ENCODE results near the gene HSPBP1. TPM values are rescaled to one million over a fixed set of nuclear protein-coding genes. Genes with fewer than 3 reads are reported as not detected.

HSPBP1 gene
- 30.4 and 37.2 TPM in 2 replicates for total RNA-seq

GRCh38 chr19:55279770-55280643 is at the start of gene HSPBP1:
Gene HSPBP1, minus strand, starts transcription at chr19:55280110. Its CDS starts 502 bp downstream, at chr19:55279608.

GRCh38 chr19:55325172-55325571 is 45.3 kb upstream of the HSPBP1 start, which contains the start of gene TMEM150B:
Gene TMEM150B, minus strand, starts transcription at chr19:55325341. Its CDS starts 4,305 bp downstream, at chr19:55321036.

GRCh38 chr19:55283548-55284377 is 3.9 kb upstream of the HSPBP1 start, which contains the start of gene BRSK1:
Gene BRSK1, plus strand, starts transcription at chr19:55283997. Its CDS starts 446 bp downstream, at chr19:55284443.

GRCh38 chr19:55258828-55259539 is 20.9 kb downstream of the HSPBP1 start, which contains the start of gene PPP6R1:
Gene PPP6R1, minus strand, starts transcription at chr19:55259017. Its CDS starts 11,914 bp downstream, at chr19:55247103.

GRCh38 chr19:55228403-55229031 is 51.4 kb downstream of the HSPBP1 start, which contains the start of gene TMEM86B:
Gene TMEM86B, minus strand, starts transcription at chr19:55228763. Its CDS starts 22 bp downstream, at chr19:55228741.

Small RNA genes within 50 kb of the gene (small RNA-seq; reads per million reads assigned to genes)
- 0.11 reads per million for gene MIR6802
- gene MIR6803 = not detected
- not detected for gene MIR6804

Other genes starting within 250 kb of the HSPBP1 start
- not detected in 2 replicates for gene GP6, start 241.8 kb downstream of the HSPBP1 start, total RNA-seq
- 13.7 and 14.3 TPM in 2 replicates for gene RDH13, start 217.0 kb downstream of the HSPBP1 start, total RNA-seq
- gene EPS8L1, start 204.2 kb downstream of the HSPBP1 start, total RNA-seq = 5.9 and 7.7 TPM in 2 replicates
- gene PPP1R12C, start 162.5 kb downstream of the HSPBP1 start, total RNA-seq = 64.1 and 89.2 TPM in 2 replicates
- not detected in 2 replicates for gene TNNT1, start 130.9 kb downstream of the HSPBP1 start, total RNA-seq
- gene TNNI3, start 122.4 kb downstream of the HSPBP1 start, total RNA-seq = not detected in 2 replicates
- gene DNAAF3, start 113.5 kb downstream of the HSPBP1 start, total RNA-seq = 0.33 and 0.38 TPM in 2 replicates
- gene SYT5, start 99.8 kb downstream of the HSPBP1 start, total RNA-seq = not detected in 2 replicates
- gene PTPRH, start 70.6 kb downstream of the HSPBP1 start, total RNA-seq = 0.48 and 0.65 TPM in 2 replicates
- 2.0 and 2.4 TPM in 2 replicates for gene TMEM86B, start 51.3 kb downstream of the HSPBP1 start, total RNA-seq
- gene PPP6R1, start 21.1 kb downstream of the HSPBP1 start, total RNA-seq = 44.2 and 52.3 TPM in 2 replicates
- 0.29 and 1.3 TPM in 2 replicates for gene BRSK1, start 3.9 kb upstream of the HSPBP1 start, total RNA-seq
- gene TMEM150B, start 45.2 kb upstream of the HSPBP1 start, total RNA-seq = not detected in 2 replicates
- gene KMT5C, start 59.8 kb upstream of the HSPBP1 start, total RNA-seq = 5.6 and 9.8 TPM in 2 replicates
- gene COX6B2, start 74.6 kb upstream of the HSPBP1 start, total RNA-seq = not detected in 2 replicates
- not detected in 2 replicates for gene GARIN5B, start 83.2 kb upstream of the HSPBP1 start, total RNA-seq
- gene IL11, start 90.4 kb upstream of the HSPBP1 start, total RNA-seq = 0.33 TPM in 1 of 2 replicates, not detected in the other
- gene TMEM190, start 96.7 kb upstream of the HSPBP1 start, total RNA-seq = not detected in 2 replicates
- gene TMEM238, start 104.2 kb upstream of the HSPBP1 start, total RNA-seq = 0.33 TPM in 1 of 2 replicates, not detected in the other
- gene RPL28, start 105.8 kb upstream of the HSPBP1 start, total RNA-seq = 445 and 511 TPM in 2 replicates
- 106 and 121 TPM in 2 replicates for gene UBE2S, start 127.7 kb upstream of the HSPBP1 start, total RNA-seq
- gene SHISA7, start 163.2 kb upstream of the HSPBP1 start, total RNA-seq = not detected in 2 replicates
- gene ISOC2, start 181.5 kb upstream of the HSPBP1 start, total RNA-seq = 60.9 and 67.6 TPM in 2 replicates
- gene C19orf85, start 184.6 kb upstream of the HSPBP1 start, total RNA-seq = not detected in 2 replicates
- gene ZNF628, start 196.5 kb upstream of the HSPBP1 start, total RNA-seq = 2.5 and 9.8 TPM in 2 replicates
- gene NAT14, start 205.1 kb upstream of the HSPBP1 start, total RNA-seq = 10.7 and 15.7 TPM in 2 replicates
- 0.33 and 0.57 TPM in 2 replicates for gene SSC5D, start 208.3 kb upstream of the HSPBP1 start, total RNA-seq

Data from vein endothelial cell (primary cell).